Measurements from ENCODE around the gene BMAL2. TPM values are rescaled to one million over a fixed set of nuclear protein-coding genes. Genes with fewer than 3 reads are reported as not detected.
A peak's percentile ranks its signal among the peaks of the same experiment; 100 is the strongest.

BMAL2 gene
- total RNA-seq, 2 experiments from 2014 or later, result 7.5 to 9.7 TPM

DNA sequence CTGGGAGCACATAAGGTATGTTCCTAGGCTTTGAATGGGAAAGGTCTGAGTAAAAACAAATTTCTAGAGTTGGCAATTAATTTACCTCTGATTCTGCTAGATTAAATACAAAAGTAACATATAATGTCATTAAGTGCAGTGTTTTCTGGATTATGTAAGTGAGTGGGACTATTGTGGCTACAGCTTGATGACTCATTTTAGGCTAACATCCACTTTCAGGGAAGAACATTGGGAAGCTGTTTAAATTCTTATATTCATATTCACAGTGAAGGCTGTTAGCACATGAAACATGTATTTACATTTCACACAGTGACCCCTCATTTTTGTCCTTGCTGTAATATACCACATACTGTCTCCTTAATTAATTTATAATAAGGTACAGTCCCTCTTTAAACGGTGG, 13.2 kb upstream of the BMAL2 start:
- DNase-seq, result no peak
- no peak overlapping the region for H3K4me3 Mint-ChIP-seq
- ATAC-seq, result no peak
- intact Hi-C loops (cut with micrococcal nuclease), result no loop called here
- ChIA-PET CTCF (interaction anchor here (1.8 to 3.4 kb wide), 2 partner anchors 13 to 326 kb away, joined by 4 to 17 read pairs; no protein-coding TSS in a partner anchor), POLR2A (interaction anchor here (1.8 kb wide), 1 partner anchor 14 kb away, joined by 6 read pairs; no protein-coding TSS in a partner anchor)
- peaks cover 12% of the 10 kb centered on the region for H3K36me3 Mint-ChIP-seq (ENCODE audit: low read depth)
- TF ChIP-seq, protein P1, sequence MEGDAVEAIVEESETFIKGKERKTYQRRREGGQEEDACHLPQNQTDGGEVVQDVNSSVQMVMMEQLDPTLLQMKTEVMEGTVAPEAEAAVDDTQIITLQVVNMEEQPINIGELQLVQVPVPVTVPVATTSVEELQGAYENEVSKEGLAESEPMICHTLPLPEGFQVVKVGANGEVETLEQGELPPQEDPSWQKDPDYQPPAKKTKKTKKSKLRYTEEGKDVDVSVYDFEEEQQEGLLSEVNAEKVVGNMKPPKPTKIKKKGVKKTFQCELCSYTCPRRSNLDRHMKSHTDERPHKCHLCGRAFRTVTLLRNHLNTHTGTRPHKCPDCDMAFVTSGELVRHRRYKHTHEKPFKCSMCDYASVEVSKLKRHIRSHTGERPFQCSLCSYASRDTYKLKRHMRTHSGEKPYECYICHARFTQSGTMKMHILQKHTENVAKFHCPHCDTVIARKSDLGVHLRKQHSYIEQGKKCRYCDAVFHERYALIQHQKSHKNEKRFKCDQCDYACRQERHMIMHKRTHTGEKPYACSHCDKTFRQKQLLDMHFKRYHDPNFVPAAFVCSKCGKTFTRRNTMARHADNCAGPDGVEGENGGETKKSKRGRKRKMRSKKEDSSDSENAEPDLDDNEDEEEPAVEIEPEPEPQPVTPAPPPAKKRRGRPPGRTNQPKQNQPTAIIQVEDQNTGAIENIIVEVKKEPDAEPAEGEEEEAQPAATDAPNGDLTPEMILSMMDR (IDR thresholded peaks at IDR 0.05), result no peak
- H3K27ac Mint-ChIP-seq, result no peak overlapping the region
- no peaks in the 10 kb centered on the region for H3K9me3 Mint-ChIP-seq
- H3K4me1 Mint-ChIP-seq (ENCODE audit: low read depth), result no peaks in the 10 kb centered on the region
- no peaks in the 10 kb centered on the region for H3K27me3 Mint-ChIP-seq

- Mint-ChIP-seq H3K9me3 (no peaks in the 10 kb centered on the region), H3K4me1 (ENCODE audit: low read depth) (no peaks in the 10 kb centered on the region), H3K27ac (no peak overlapping the region), H3K27me3 (no peaks in the 10 kb centered on the region), H3K4me3 (no peak overlapping the region), H3K36me3 (ENCODE audit: low read depth) (peaks cover 12% of the 10 kb centered on the region)
- no peak for DNase-seq
- CTCF ChIA-PET, result interaction anchor here (1.8 to 3.4 kb wide), 2 partner anchors 13 to 327 kb away, joined by 4 to 17 read pairs; no protein-coding TSS in a partner anchor
- TF ChIP-seq, protein P1 (IDR thresholded peaks at IDR 0.05), result no peak
- no peak for ATAC-seq
- intact Hi-C loops (cut with micrococcal nuclease), result no loop called here
- POLR2A ChIA-PET, result interaction anchor here (1.8 kb wide), 1 partner anchor 14 kb away, joined by 6 read pairs; no protein-coding TSS in a partner anchor
These were observed 12.8 kb upstream of the BMAL2 start for GRCh38 chr12:27319848-27320247.

- H3K9me3 Mint-ChIP-seq, result no peaks in the 10 kb centered on the region
- ATAC-seq, result no peak
- POLR2A ChIA-PET, result no interaction called here
These were observed 8.1 kb upstream of the BMAL2 start for GRCh38 chr12:27324530-27324929.

DNA sequence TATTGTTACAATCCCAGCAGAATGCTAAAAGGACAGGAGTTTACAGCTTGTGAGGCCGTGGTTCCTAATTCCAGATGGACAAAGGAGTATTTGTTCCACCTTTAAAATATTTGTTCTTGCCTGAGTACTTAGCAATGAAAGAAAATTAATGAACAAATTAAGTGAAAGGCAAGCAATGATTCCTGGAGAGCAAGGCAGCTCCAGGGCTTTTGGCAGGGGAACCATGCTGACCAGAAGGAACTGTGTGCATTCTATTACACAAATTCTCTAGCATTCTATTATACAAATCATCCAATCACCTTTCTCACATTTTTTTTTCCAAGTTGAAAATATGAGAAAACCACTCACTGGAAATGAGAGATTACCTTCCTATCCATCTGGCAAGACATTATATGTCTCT, 1.8 kb upstream of the BMAL2 start:
- Mint-ChIP-seq H3K4me3 (peak overlapping the region; percentile 85), H3K9me3 (no peaks in the 10 kb centered on the region), H3K4me1 (ENCODE audit: low read depth) (peaks cover 36% of the 10 kb centered on the region), H3K27me3 (peaks cover 29% of the 10 kb centered on the region), H3K36me3 (ENCODE audit: low read depth) (peaks cover 15% of the 10 kb centered on the region), H3K27ac (peak overlapping the region; percentile 25)
- TF ChIP-seq, protein P1 (IDR thresholded peaks at IDR 0.05), result no peak
- ChIA-PET CTCF (interaction anchor here (0.8 to 1.9 kb wide), 4 partner anchors 14 to 374 kb away, joined by 3 to 6 read pairs (median 4); no protein-coding TSS in a partner anchor), POLR2A (interaction anchor here (0.6 to 1.6 kb wide), 2 partner anchors 53 to 419 kb away, joined by 4 read pairs; no protein-coding TSS in a partner anchor)
- DNase-seq (no peak), ATAC-seq (no peak)
- intact Hi-C loops (cut with micrococcal nuclease), result loop anchor here (5.0 kb wide), 1 partner anchor 311 kb away; no protein-coding TSS in a partner anchor

More at GRCh38 chr12:27324530-27324929, 8.1 kb upstream of the BMAL2 start:
- DNase-seq, result no peak
- TF ChIP-seq, protein P1 (IDR thresholded peaks at IDR 0.05), result no peak
- peaks cover 4% of the 10 kb centered on the region for H3K4me1 Mint-ChIP-seq (ENCODE audit: low read depth)
- H3K36me3 Mint-ChIP-seq (ENCODE audit: low read depth), result peaks cover 20% of the 10 kb centered on the region
- CTCF ChIA-PET, result interaction anchor here (1.1 to 3.5 kb wide), 4 partner anchors 18 to 110 kb away, joined by 3 to 17 read pairs (median 3); no protein-coding TSS in a partner anchor
- intact Hi-C loops (cut with micrococcal nuclease), result no loop called here
- no peak overlapping the region for H3K27ac Mint-ChIP-seq
- H3K27me3 Mint-ChIP-seq, result no peaks in the 10 kb centered on the region
- no peak overlapping the region for H3K4me3 Mint-ChIP-seq

- DNase-seq (peak; percentile 59), ATAC-seq (peak; percentile 75)
- Mint-ChIP-seq H3K9me3 (no peaks in the 10 kb centered on the region), H3K4me3 (peak overlapping the region; percentile 85), H3K27ac (peak overlapping the region; percentile 84), H3K36me3 (ENCODE audit: low read depth) (peaks cover 15% of the 10 kb centered on the region), H3K4me1 (ENCODE audit: low read depth) (peaks cover 36% of the 10 kb centered on the region), H3K27me3 (peaks cover 35% of the 10 kb centered on the region)
- ChIA-PET CTCF (interaction anchor here (0.8 to 1.9 kb wide), 3 partner anchors 14 to 373 kb away, joined by 4 to 6 read pairs (median 4); no protein-coding TSS in a partner anchor), POLR2A (interaction anchor here (0.6 to 1.6 kb wide), 3 partner anchors 22 to 420 kb away, joined by 3 to 4 read pairs (median 4); no protein-coding TSS in a partner anchor)
- TF ChIP-seq, protein P1 (IDR thresholded peaks at IDR 0.05), result no peak
- intact Hi-C loops (cut with micrococcal nuclease), result loop anchor here (5.0 kb wide), 1 partner anchor 311 kb away; no protein-coding TSS in a partner anchor
These were observed 1.2 kb upstream of the BMAL2 start for GRCh38 chr12:27331291-27331926.
